H9 (cell line): ENCODE measurements around the gene MILR1. TPM values are rescaled to one million over a fixed set of nuclear protein-coding genes. Genes with fewer than 3 reads are reported as not detected.

ENCODE experiments used
- DNase-seq: peaks from one replicate; pipeline ENCODE4 v3.0.0-alpha.2; 2017
- H2AFZ ChIP-seq: one replicate; pipeline ENCODE4 v1.6.1; 2013; ENCODE audit warnings: mild to moderate bottlenecking, low read length, control low read depth, moderate library complexity
- H2AK5ac ChIP-seq: 2 replicates; pipeline ENCODE4 v1.6.1; 2013; ENCODE audit warnings: low read length, control low read depth, mixed read lengths; ENCODE audit not compliant: insufficient read length
- H2BK120ac ChIP-seq: one replicate; pipeline ENCODE4 v1.6.1; 2013; ENCODE audit warnings: low read depth, mild to moderate bottlenecking, low read length, control low read depth, inconsistent platforms; ENCODE audit not compliant: poor library complexity, severe bottlenecking
- H2BK12ac ChIP-seq: 2 replicates; pipeline ENCODE4 v1.6.1; 2013; ENCODE audit warnings: low read length, control low read depth, mixed read lengths, low read depth; ENCODE audit not compliant: insufficient read length
- H2BK15ac ChIP-seq: 2 replicates; pipeline ENCODE4 v1.6.1; 2013; ENCODE audit warnings: low read depth, low read length, control low read depth
- H2BK20ac ChIP-seq: one replicate; pipeline ENCODE4 v1.6.1; 2013; ENCODE audit warnings: low read depth, mild to moderate bottlenecking, low read length, control low read depth, inconsistent platforms; ENCODE audit not compliant: poor library complexity, severe bottlenecking
- H2BK5ac ChIP-seq: 2 replicates; pipeline ENCODE4 v1.6.1; 2013; ENCODE audit warnings: low read length, control low read depth, mixed read lengths; ENCODE audit not compliant: insufficient read length
- H3K14ac ChIP-seq: 2 replicates; pipeline ENCODE4 v1.6.1; 2013; ENCODE audit warnings: low read length, control low read depth; ENCODE audit not compliant: insufficient read depth
- H3K18ac ChIP-seq: 2 replicates; pipeline ENCODE4 v1.6.1; 2013; ENCODE audit warnings: low read depth, mild to moderate bottlenecking, mixed read lengths, low read length, control low read depth; ENCODE audit not compliant: insufficient read length
- H3K23ac ChIP-seq: 2 replicates; pipeline ENCODE4 v1.6.1; 2013; ENCODE audit warnings: low read length, control low read depth, mixed read lengths, low read depth; ENCODE audit not compliant: insufficient read length
- H3K23me2 ChIP-seq: 2 replicates; pipeline ENCODE4 v1.6.1; 2013; ENCODE audit warnings: low read depth, mild to moderate bottlenecking, mixed read lengths, low read length, control low read depth; ENCODE audit not compliant: insufficient read length, poor library complexity, severe bottlenecking
- H3K27ac ChIP-seq: 2 replicates; pipeline ENCODE4 v1.5.1; 2013; ENCODE audit warnings: low read length, control low read depth, mixed read lengths, low read depth; ENCODE audit not compliant: insufficient read length
- H3K27me3 ChIP-seq: 2 replicates; pipeline ENCODE4 v1.6.1; 2013; ENCODE audit warnings: low read length, control low read depth, inconsistent platforms; ENCODE audit not compliant: insufficient read depth
- H3K4ac ChIP-seq: 2 replicates; pipeline ENCODE4 v1.6.1; 2013; ENCODE audit warnings: low read depth, mild to moderate bottlenecking, control low read depth, inconsistent platforms, low read length, moderate library complexity
- H3K4me1 ChIP-seq: 2 replicates; pipeline ENCODE4 v1.6.1; 2013; ENCODE audit warnings: low read length, control low read depth, inconsistent platforms; ENCODE audit not compliant: insufficient read depth
- H3K4me2 ChIP-seq: 2 replicates; pipeline ENCODE4 v1.6.1; 2013; ENCODE audit warnings: low read length, control low read depth, mixed read lengths; ENCODE audit not compliant: insufficient read length, insufficient read depth
- H3K56ac ChIP-seq: 2 replicates; pipeline ENCODE4 v1.6.1; 2013; ENCODE audit warnings: low read depth, mild to moderate bottlenecking, mixed read lengths, low read length, control low read depth; ENCODE audit not compliant: insufficient read length
- H3K79me1 ChIP-seq: 2 replicates; pipeline ENCODE4 v1.6.1; 2013; ENCODE audit warnings: low read depth, mild to moderate bottlenecking, moderate library complexity, low read length, control low read depth, inconsistent platforms; ENCODE audit not compliant: insufficient read depth, poor library complexity, severe bottlenecking
- H3K79me2 ChIP-seq: 2 replicates; pipeline ENCODE4 v1.6.1; 2013; ENCODE audit warnings: low read length, control low read depth, inconsistent platforms; ENCODE audit not compliant: insufficient read depth
- H3K9ac ChIP-seq: 2 replicates; pipeline ENCODE4 v1.6.1; 2013; ENCODE audit warnings: low read length, control low read depth, mixed read lengths; ENCODE audit not compliant: insufficient read length; ENCODE audit errors: extremely low read depth
- H3K9me3 ChIP-seq: one replicate; pipeline ENCODE4 v1.6.1; 2013; ENCODE audit warnings: low read depth, low read length, inconsistent platforms; ENCODE audit not compliant: control insufficient read depth
- H3T11ph ChIP-seq: one replicate; pipeline ENCODE4 v1.6.1; 2013; ENCODE audit warnings: mild to moderate bottlenecking, low read length, control low read depth, inconsistent platforms
- H4K20me1 ChIP-seq: one replicate; pipeline ENCODE4 v1.6.1; 2013; ENCODE audit not compliant: control insufficient read depth, insufficient read length, insufficient read depth
- H4K5ac ChIP-seq: 2 replicates; pipeline ENCODE4 v1.6.1; 2013; ENCODE audit warnings: low read depth, mild to moderate bottlenecking, mixed read lengths, low read length, control low read depth; ENCODE audit not compliant: insufficient read length
- H4K8ac ChIP-seq: replicated peaks from 2 replicates; pipeline ENCODE4 v1.6.1; 2013; ENCODE audit warnings: low read length, control low read depth, mixed read lengths, low read depth; ENCODE audit not compliant: insufficient read length
- H4K91ac ChIP-seq: 2 replicates; pipeline ENCODE4 v1.6.1; 2013; ENCODE audit warnings: low read depth, mild to moderate bottlenecking, moderate library complexity, mixed read lengths, low read length, control low read depth; ENCODE audit not compliant: insufficient read length
- H3K27ac Mint-ChIP-seq, 3 experiments: 2 replicates in 2 of 3; 3 replicates in 1 of 3; pipeline ENCODE4 v1.8.0; 2020 to 2021; ENCODE audit warnings: mixed read lengths in 3 of 3, mild to moderate bottlenecking in 1 of 3, moderate library complexity in 1 of 3
- H3K27me3 Mint-ChIP-seq: 2 replicates; pipeline ENCODE4 v1.8.0; 2021; ENCODE audit warnings: low read depth, mild to moderate bottlenecking, moderate library complexity, mixed read lengths
- H3K36me3 Mint-ChIP-seq, 3 experiments: 2 replicates in 2 of 3; 3 replicates in 1 of 3; pipeline ENCODE4 v1.8.0; 2020 to 2021; ENCODE audit warnings: low read depth in 3 of 3, mixed read lengths in 3 of 3; ENCODE audit not compliant: insufficient read depth in 1 of 3
- H3K4me1 Mint-ChIP-seq, 2 experiments: 2 replicates each; pipeline ENCODE4 v1.8.0; 2020; ENCODE audit warnings: mixed read lengths in 2 of 2
- H3K4me3 Mint-ChIP-seq, 2 experiments: 2 replicates in 1 of 2; 3 replicates in 1 of 2; pipeline ENCODE4 v1.8.0; 2020 to 2021; ENCODE audit warnings: mild to moderate bottlenecking in 2 of 2, mixed read lengths in 2 of 2, moderate library complexity in 1 of 2
- H3K9me3 Mint-ChIP-seq, 2 experiments: 2 replicates in 1 of 2; 3 replicates in 1 of 2; pipeline ENCODE4 v1.8.0; 2020; ENCODE audit warnings: mild to moderate bottlenecking in 2 of 2, mixed read lengths in 2 of 2, moderate library complexity in 1 of 2
- CTCF ChIP-seq: fragments of 200-600 bp; sonication (generic); conservative IDR thresholded peaks from 3 replicates; pipeline ENCODE4 v1.8.0; 2021; ENCODE audit warnings: antibody characterized with exemption, mild to moderate bottlenecking
- WGBS: extraction: QIAGEN DNeasy Blood & Tissue Kit; methylation state at CpG from one replicate; pipeline ENCODE4 v1.1.7; 2013; ENCODE audit warnings: missing lambda C conversion rate, low lambda C conversion rate, mixed read lengths; ENCODE audit not compliant: insufficient read length; ENCODE audit errors: extremely low coverage; 5-methylcytosine and 5-hydroxymethylcytosine counted together
- total RNA-seq: library from RNA; stranded (reverse); gene quantifications from 2 replicates; pipeline ENCODE4 v1.2.1, GENCODE V29; 2021

The MILR1 gene
- total RNA-seq, 1 experiment from 2014 or later, result not detected

- Histone ChIP-seq H2BK15ac (no peak overlapping the region), H3K9me3 (no peaks in the 10 kb centered on the region), H2BK5ac (no peak overlapping the region), H4K8ac (no peak overlapping the region), H3T11ph (no peak overlapping the region), H3K4ac (no peak overlapping the region), H3K23me2 (no peaks in the 10 kb centered on the region), H3K79me2 (no peaks in the 10 kb centered on the region), H3K9ac (no peak overlapping the region), H2BK12ac (no peak overlapping the region), H2AFZ (no peak overlapping the region), H2BK120ac (no peak overlapping the region), H4K5ac (no peak overlapping the region), H3K79me1 (no peaks in the 10 kb centered on the region), H3K27me3 (no peaks in the 10 kb centered on the region), H3K14ac (no peak overlapping the region; the same call in 1 of the 2 replicates), H3K27ac (no peak overlapping the region), H4K20me1 (no peaks in the 10 kb centered on the region), H2BK20ac (no peak overlapping the region), H3K4me2 (no peak overlapping the region), H4K91ac (no peak overlapping the region), H3K56ac (no peak overlapping the region), H3K4me1 (peaks cover 4% of the 10 kb centered on the region; the same call in 1 of the 2 replicates), H3K18ac (no peak overlapping the region), H2AK5ac (no peak overlapping the region), H3K23ac (no peak overlapping the region)
- TF ChIP-seq CTCF, result no peak
- Mint-ChIP-seq H3K27ac (no peak overlapping the region), H3K9me3 (no peaks in the 10 kb centered on the region), H3K4me3 (no peak overlapping the region), H3K4me1 (peaks cover 6 to 9% of the 10 kb centered on the region in 2 experiments), H3K27me3 (no peaks in the 10 kb centered on the region), H3K36me3 (no peaks in the 10 kb centered on the region; a peak in 1 of 7 replicates)
- no CpG with 5 or more reads among the region's 3 CpGs for WGBS
- no peak for DNase-seq
These were observed 22.5 kb downstream of the MILR1 start for GRCh38 chr17:64471440-64471839.
